NCI-H510A treated with DMSO at 0.1 percent for 48 hours (cell line): ENCODE measurements around the gene AGPAT2.

ENCODE experiments used
- DNase-seq: peaks from one replicate; lab custom pipeline; 2025; lab: John Stamatoyannopoulos, UW

The AGPAT2 gene

GRCh38 chr9:136661641-136662325 lies 25.5 kb downstream of the AGPAT2 start:
- DNase-seq: no peak

GRCh38 chr9:136660971-136661550 lies 26.2 kb downstream of the AGPAT2 start:
- no peak for DNase-seq

GRCh38 chr9:136659861-136660784 lies 27.1 kb downstream of the AGPAT2 start:
- DNase-seq: no peak

GRCh38 chr9:136658849-136659535 lies 28.3 kb downstream of the AGPAT2 start:
- DNase-seq: no peak

GRCh38 chr9:136657974-136658848 lies 29.0 kb downstream of the AGPAT2 start:
- no peak for DNase-seq

GRCh38 chr9:136656795-136657611 lies 30.3 kb downstream of the AGPAT2 start:
- DNase-seq: no peak

GRCh38 chr9:136656183-136656738 lies 31.0 kb downstream of the AGPAT2 start:
- DNase-seq: no peak

- DNase-seq: no peak
These were observed 31.6 kb downstream of the AGPAT2 start for GRCh38 chr9:136655536-136656182.

GRCh38 chr9:136654820-136655535 lies 32.3 kb downstream of the AGPAT2 start:
- DNase-seq: no peak

GRCh38 chr9:136653323-136654079 lies 33.8 kb downstream of the AGPAT2 start:
- DNase-seq: no peak

GRCh38 chr9:136651860-136652259 lies 35.4 kb downstream of the AGPAT2 start:
- DNase-seq: no peak

- DNase-seq: no peak
These were observed 36.6 kb downstream of the AGPAT2 start for GRCh38 chr9:136650648-136651047.

- DNase-seq: no peak
These were observed 37.2 kb downstream of the AGPAT2 start for GRCh38 chr9:136650021-136650420.

GRCh38 chr9:136648751-136649150 lies 38.5 kb downstream of the AGPAT2 start:
- no peak for DNase-seq

- DNase-seq: no peak
These were observed 40.2 kb downstream of the AGPAT2 start for GRCh38 chr9:136646827-136647711.

GRCh38 chr9:136645903-136646754 lies 41.1 kb downstream of the AGPAT2 start:
- no peak for DNase-seq
